ENCODE measurements around the gene PITPNM3. TPM values are rescaled to one million over a fixed set of nuclear protein-coding genes. Genes with fewer than 3 reads are reported as not detected.

PITPNM3 gene
- total and polyA plus RNA-seq, 2 experiments from 2014 or later: 1.0 to 1.5 TPM

GRCh38 chr17:6426356-6427101 is 129.8 kb downstream of the PITPNM3 start:
- peaks cover 3% of the 10 kb centered on the region; the same call in 2 of the 3 replicates for H3K4me1 Mint-ChIP-seq
- H3F3A ChIP-seq (replicated peaks; ENCODE audit: low read depth): no peaks in the 10 kb centered on the region
- H3K9me2 ChIP-seq (ENCODE audit: insufficient read depth): no peaks in the 10 kb centered on the region
- no peak for ATAC-seq
- H3K27ac ChIP-seq (ENCODE audit: low read depth): no peak overlapping the region
- peaks cover 10% of the 10 kb centered on the region for H3K27me3 Mint-ChIP-seq (ENCODE audit: insufficient read depth, low read depth, poor library complexity)
- no peaks in the 10 kb centered on the region for H3K27me3 ChIP-seq (ENCODE audit: insufficient read depth)
- peaks cover 16% of the 10 kb centered on the region for H3K9me3 Mint-ChIP-seq
- H3K4me3 ChIP-seq: no peak overlapping the region
- H2AFZ ChIP-seq: no peak overlapping the region
- no peak overlapping the region for H3K27ac Mint-ChIP-seq
- H3K36me3 Mint-ChIP-seq (ENCODE audit: low read depth): peaks cover 11% of the 10 kb centered on the region; the same call in 2 of the 3 replicates
- H4K20me1 ChIP-seq (replicated peaks; ENCODE audit: insufficient read depth): no peaks in the 10 kb centered on the region
- 0 out of 2 replicates have a peak, but pooled peaks cover 3% of the 10 kb centered on the region for H3K36me3 ChIP-seq (ENCODE audit: insufficient read depth)
- H3K4me1 ChIP-seq (ENCODE audit: insufficient read depth): no peaks in the 10 kb centered on the region
- TF ChIP-seq NANOG (IDR thresholded peaks at IDR 0.05; ENCODE audit: borderline replicate concordance) (no peak), EZH2 (IDR thresholded peaks at IDR 0.05; ENCODE audit: low read depth, unreplicated experiment) (no peak), EZH2phosphoT487 (IDR thresholded peaks at IDR 0.05; ENCODE audit: unreplicated experiment) (no peak), JUNB (IDR thresholded peaks at IDR 0.05; ENCODE audit: unreplicated experiment) (no peak), ZNF462 (CRISPR knock-in tag; IDR thresholded peaks at IDR 0.05) (no peak), ETS1 (IDR thresholded peaks at IDR 0.05) (no peak), CTCF (conservative IDR thresholded peaks at IDR 0.05; ENCODE audit: low read depth in 2 of 2) (no peak), POLR2AphosphoS5 (IDR thresholded peaks at IDR 0.05; ENCODE audit: low read depth) (no peak)
- no peaks in the 10 kb centered on the region for H3K79me2 ChIP-seq (replicated peaks; ENCODE audit: insufficient read depth)
- no peak for DNase-seq (ENCODE audit: low spot score)
- no peak overlapping the region for H3K4me2 ChIP-seq
- no peak overlapping the region for H3K4me3 Mint-ChIP-seq
